ENCODE results near the gene MC3R. TPM values are rescaled to one million over a fixed set of nuclear protein-coding genes. Genes with fewer than 3 reads are reported as not detected.

The MC3R gene
- total and polyA plus RNA-seq, 2 donors: not detected

DNA sequence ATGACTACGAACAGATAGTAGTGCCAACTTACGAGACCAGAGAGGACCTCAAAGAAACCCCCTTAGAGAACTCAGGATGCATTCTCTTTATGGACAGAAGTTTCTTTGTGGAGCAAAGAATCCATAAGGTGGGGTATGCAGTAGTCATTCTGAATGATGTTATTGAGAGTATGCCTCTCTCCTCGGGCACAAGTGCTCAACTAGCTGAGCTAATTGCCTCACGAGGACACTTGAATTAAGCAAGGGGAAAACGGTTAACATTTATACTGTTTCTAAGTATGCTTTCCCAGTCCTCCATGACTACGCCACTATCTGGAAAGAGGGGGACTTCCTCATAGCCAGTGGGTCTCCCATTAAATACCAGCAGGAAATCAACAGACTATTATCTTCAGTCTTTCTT is 25.6 kb downstream of the MC3R start:
- no peaks in the 10 kb centered on the region for H3K36me3 ChIP-seq (ENCODE audit: insufficient read depth)
- WGBS: 87% methylated on average over 6 of the region's 6 CpGs
- H3K4me3 ChIP-seq (ENCODE audit: low read depth, low read length): no peak overlapping the region
- no peak overlapping the region for H3K27ac ChIP-seq (ENCODE audit: low read depth)
- no peaks in the 10 kb centered on the region for H3K4me1 ChIP-seq (ENCODE audit: insufficient read depth)
- DNase-seq (ENCODE audit: extremely low spot score): no peak

DNA sequence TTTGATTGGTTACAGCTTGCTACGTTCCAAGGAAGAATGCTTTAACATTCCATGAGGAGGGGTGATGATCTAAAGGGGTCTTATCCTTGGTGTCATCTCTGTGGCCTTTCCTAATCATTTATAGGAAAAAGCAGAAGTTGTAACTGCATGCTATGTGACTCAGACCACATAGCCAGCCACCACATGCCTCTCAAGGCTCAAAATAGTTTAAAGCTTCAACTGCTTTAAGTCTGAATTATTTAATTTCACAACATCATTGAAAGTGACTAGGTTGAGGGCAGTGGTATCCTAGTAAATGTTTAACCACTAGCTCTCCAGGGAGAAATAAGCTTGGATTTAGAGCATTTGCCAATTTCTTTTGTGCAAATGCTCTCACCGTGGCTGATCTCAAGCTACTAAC is 29.7 kb downstream of the MC3R start:
- H3K36me3 ChIP-seq (ENCODE audit: insufficient read depth): no peaks in the 10 kb centered on the region
- H3K4me1 ChIP-seq (ENCODE audit: insufficient read depth): no peaks in the 10 kb centered on the region
- no peak for DNase-seq (ENCODE audit: extremely low spot score)
- no peak overlapping the region for H3K27ac ChIP-seq (ENCODE audit: low read depth)
- no peak overlapping the region for H3K4me3 ChIP-seq (ENCODE audit: low read depth, low read length)
- 79% methylated on average over 2 of the region's 2 CpGs for WGBS

DNA sequence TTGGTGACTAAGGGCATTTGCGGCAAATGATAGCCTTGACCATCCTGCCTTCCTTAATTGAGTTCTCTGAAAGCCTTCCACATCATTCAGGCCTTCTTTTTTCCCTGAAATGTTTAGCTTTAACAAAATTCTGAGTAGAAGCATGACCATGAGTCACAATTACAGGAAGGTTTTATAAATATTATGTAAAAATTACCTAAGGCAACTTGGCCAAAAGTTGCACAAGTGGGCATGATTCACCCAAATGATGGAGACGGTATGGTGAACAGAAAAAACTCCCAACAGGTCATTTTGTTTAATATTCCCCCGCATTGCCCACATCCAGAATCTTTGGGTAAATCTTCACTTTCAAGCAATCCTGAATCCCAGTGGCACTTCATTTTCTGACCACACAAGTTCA is 37.0 kb downstream of the MC3R start:
- WGBS: 90% methylated on average over 3 of the region's 3 CpGs

DNA sequence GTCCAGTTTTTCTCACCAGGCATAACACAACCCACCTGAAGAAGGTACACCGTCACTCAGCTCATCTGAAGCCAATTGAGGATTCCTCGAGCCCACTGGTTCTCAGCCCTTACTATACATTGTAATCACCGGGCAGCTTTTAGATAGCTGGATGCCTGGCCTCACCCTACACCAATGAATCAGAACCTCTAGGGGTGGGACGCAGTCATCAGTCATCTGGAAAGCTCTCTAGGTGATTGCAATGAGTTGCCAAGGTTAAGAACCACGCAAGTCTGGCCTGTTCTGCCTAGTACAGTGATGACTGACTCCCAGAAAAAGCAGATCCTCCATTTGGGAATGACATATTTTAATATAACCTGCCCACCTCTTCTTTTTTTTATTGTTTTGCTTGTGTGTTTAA is 41.1 kb downstream of the MC3R start:
- H3K4me3 ChIP-seq (ENCODE audit: low read depth, low read length): no peak overlapping the region
- no peaks in the 10 kb centered on the region for H3K4me1 ChIP-seq (ENCODE audit: insufficient read depth)
- no peak overlapping the region for H3K27ac ChIP-seq (ENCODE audit: low read depth)
- 81% methylated on average over 5 of the region's 5 CpGs for WGBS
- no peak for DNase-seq (ENCODE audit: extremely low spot score)
- no peaks in the 10 kb centered on the region for H3K36me3 ChIP-seq (ENCODE audit: insufficient read depth)

More for the DNA sequence above, 37.0 kb downstream of the MC3R start:
- Histone ChIP-seq H3K27ac (ENCODE audit: low read depth) (no peak overlapping the region), H3K36me3 (ENCODE audit: insufficient read depth) (no peaks in the 10 kb centered on the region), H3K4me3 (ENCODE audit: low read depth, low read length) (no peak overlapping the region), H3K4me1 (ENCODE audit: insufficient read depth) (no peaks in the 10 kb centered on the region)
- DNase-seq (ENCODE audit: extremely low spot score): no peak

DNA sequence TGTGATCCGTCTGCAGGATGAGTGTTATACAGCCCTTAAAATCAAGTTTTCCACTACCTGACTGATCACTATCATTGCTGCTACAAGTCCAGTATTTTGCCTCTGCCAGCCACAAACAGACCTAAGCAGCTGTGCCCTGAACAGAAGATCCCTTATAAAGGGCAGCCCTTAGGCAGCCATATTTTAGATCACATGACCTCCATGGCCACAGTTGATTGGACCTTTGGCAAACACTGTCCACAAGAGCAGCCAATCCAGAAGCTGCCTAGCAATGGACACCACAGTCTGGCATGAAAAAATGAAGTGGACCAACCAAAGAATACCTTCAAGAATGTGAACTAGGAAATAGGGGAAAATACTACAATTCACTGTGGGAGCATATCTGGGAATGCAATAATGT is 50.8 kb downstream of the MC3R start:
- no peak overlapping the region for H3K4me3 ChIP-seq (ENCODE audit: low read depth, low read length)
- H3K4me1 ChIP-seq (ENCODE audit: insufficient read depth): no peaks in the 10 kb centered on the region
- no peak overlapping the region for H3K27ac ChIP-seq (ENCODE audit: low read depth)
- H3K36me3 ChIP-seq (ENCODE audit: insufficient read depth): no peaks in the 10 kb centered on the region
- DNase-seq (ENCODE audit: extremely low spot score): no peak
- 74% methylated on average over 1 of the region's 1 CpG for WGBS

Small RNA genes lying within 50 kb of the gene (small RNA-seq; reads per million reads assigned to genes)
- not detected for gene RNA5SP487

Other genes starting within 250 kb of the MC3R start
- 11.7 TPM for gene CBLN4, start 243.2 kb upstream of the MC3R start, total RNA-seq
- gene CBLN4, start 243.2 kb upstream of the MC3R start, polyA plus RNA-seq: 0.10 TPM
- 31.2 TPM for gene FAM210B, start 110.2 kb downstream of the MC3R start, total RNA-seq
- gene FAM210B, start 110.2 kb downstream of the MC3R start, polyA plus RNA-seq: 49.0 TPM
- gene AURKA, start 143.5 kb downstream of the MC3R start, total RNA-seq: 13.5 TPM
- 2.5 TPM for gene AURKA, start 143.5 kb downstream of the MC3R start, polyA plus RNA-seq
- gene CSTF1, start 143.9 kb downstream of the MC3R start, total RNA-seq: 40.8 TPM
- 18.8 TPM for gene CSTF1, start 143.9 kb downstream of the MC3R start, polyA plus RNA-seq
- gene CASS4, start 163.5 kb downstream of the MC3R start, total RNA-seq: 1.9 TPM
- 1.1 TPM for gene CASS4, start 163.5 kb downstream of the MC3R start, polyA plus RNA-seq
- 49.3 TPM for gene RTF2, start 219.9 kb downstream of the MC3R start, total RNA-seq
- 115 TPM for gene RTF2, start 219.9 kb downstream of the MC3R start, polyA plus RNA-seq